SK-N-SH (cell line): ENCODE results near the gene LDLRAP1. TPM values are rescaled to one million over a fixed set of nuclear protein-coding genes. Genes with fewer than 3 reads are reported as not detected.

Experiments used
- CTCF ChIA-PET: fragments of 300-600, 350-600 bp; formaldehyde crosslinking; extraction: SDS; loops from one replicate; lab custom pipeline; 2021; lab: Yijun Ruan, JAX
- POLR2A ChIA-PET: fragments of 350-600 bp; sonication (Branson Sonifier 250); formaldehyde crosslinking; extraction: SDS; loops from one replicate; lab custom pipeline; 2020; ENCODE audit warnings: antibody characterized with exemption, inconsistent platforms; lab: Yijun Ruan, JAX
- DNase-seq: peaks from one replicate; pipeline ENCODE4 v3.0.0; 2012
- H2AFZ ChIP-seq: fragments of 200-600 bp; sonication (generic); 2 replicates; pipeline ENCODE4 v1.8.1; 2016; ENCODE audit warnings: antibody characterized with exemption, mild to moderate bottlenecking, low read depth
- H3F3A ChIP-seq: fragments of 200-600 bp; sonication (generic); replicated peaks from 2 replicates; pipeline ENCODE3; 2016; ENCODE audit warnings: antibody characterized with exemption, mild to moderate bottlenecking; ENCODE audit not compliant: insufficient read depth
- H3K27ac ChIP-seq, 2 experiments: fragments of 200-500 bp in 1 of 2; fragments of 200-600 bp in 1 of 2; sonication (Bioruptor generic) in 1 of 2; sonication (generic), shearing (Covaris generic) in 1 of 2; 2 replicates each; pipeline versions ENCODE4 v1.5.1 to v1.6.1; 2014 to 2016; ENCODE audit warnings: low read depth in 2 of 2, inconsistent platforms in 1 of 2, low read length in 1 of 2, mild to moderate bottlenecking in 1 of 2, mixed read lengths in 1 of 2
- H3K27me3 ChIP-seq: fragments of 200-600 bp; sonication (generic), shearing (Covaris generic); 2 replicates; pipeline ENCODE4 v1.6.1; 2016; ENCODE audit warnings: mixed run types; ENCODE audit not compliant: insufficient read depth
- H3K36me3 ChIP-seq, 2 experiments: fragments of 200-500 bp in 1 of 2; fragments of 200-600 bp in 1 of 2; sonication (Bioruptor generic) in 1 of 2; sonication (generic) in 1 of 2; replicated peaks in 1 of 2; 2 replicates each; pipeline versions ENCODE3 to v1.5.1; 2014 to 2016; ENCODE audit warnings: low read length in 1 of 2, mild to moderate bottlenecking in 1 of 2; ENCODE audit not compliant: insufficient read depth in 2 of 2, control insufficient read depth in 1 of 2
- H3K4me1 ChIP-seq, 2 experiments: fragments of 200-500 bp in 1 of 2; fragments of 200-600 bp in 1 of 2; sonication (Bioruptor generic) in 1 of 2; sonication (generic), shearing (Covaris generic) in 1 of 2; 2 replicates each; pipeline versions ENCODE4 v1.5.1 to v1.6.1; 2014 to 2016; ENCODE audit warnings: low read depth in 1 of 2, low read length in 1 of 2, mixed run types in 1 of 2; ENCODE audit not compliant: insufficient read depth in 2 of 2, control insufficient read depth in 1 of 2
- H3K4me2 ChIP-seq: fragments of 200-600 bp; sonication (generic), shearing (Covaris generic); 2 replicates; pipeline ENCODE4 v1.6.1; 2017; ENCODE audit warnings: mixed run types
- H3K4me3 ChIP-seq, 2 experiments: fragments of 200-500 bp in 1 of 2; fragments of 200-600 bp in 1 of 2; sonication (Bioruptor generic) in 1 of 2; sonication (generic), shearing (Covaris generic) in 1 of 2; 2 replicates each; pipeline versions ENCODE4 v1.5.1 to v1.8.1; 2014 to 2016; ENCODE audit warnings: low read depth in 2 of 2, inconsistent platforms in 1 of 2, low read length in 1 of 2, mild to moderate bottlenecking in 1 of 2, mixed read lengths in 1 of 2, moderate library complexity in 1 of 2
- H3K79me2 ChIP-seq: fragments of 200-600 bp; sonication (generic); 2 replicates; pipeline ENCODE4 v1.8.1; 2017; ENCODE audit warnings: mild to moderate bottlenecking; ENCODE audit not compliant: insufficient read depth
- H3K9ac ChIP-seq: fragments of 200-600 bp; sonication (generic); 2 replicates; pipeline ENCODE4 v1.6.1; 2017; ENCODE audit warnings: mixed run types
- H3K9me2 ChIP-seq: fragments of 200-600 bp; sonication (generic); 2 replicates; pipeline ENCODE4 v1.6.1; 2017; ENCODE audit warnings: mixed run types
- H3K9me3 ChIP-seq: fragments of 200-600 bp; sonication (generic); 2 replicates; pipeline ENCODE4 v1.6.1; 2017; ENCODE audit warnings: mixed run types, mild to moderate bottlenecking, moderate library complexity
- H4K20me1 ChIP-seq: fragments of 200-600 bp; sonication (generic); 2 replicates; pipeline ENCODE4 v1.6.1; 2017; ENCODE audit warnings: mild to moderate bottlenecking, mixed run types; ENCODE audit not compliant: insufficient read depth
- EZH2phosphoT487 ChIP-seq: fragments of 200-600 bp; sonication (generic); IDR thresholded peaks from 2 replicates; pipeline ENCODE4 v1.6.1; 2017; ENCODE audit warnings: low read depth, mixed run types, mild to moderate bottlenecking, antibody characterized with exemption, moderate library complexity, borderline replicate concordance
- FOSL2 ChIP-seq: IDR thresholded peaks from 2 replicates; pipeline ENCODE4 v1.4.0; 2012; ENCODE audit warnings: low read depth, mild to moderate bottlenecking, moderate library complexity, borderline replicate concordance
- FOXJ3 ChIP-seq: sonication (generic); formaldehyde crosslinking; IDR thresholded peaks from 2 replicates; pipeline ENCODE4 v1.5.1; 2020; ENCODE audit warnings: mild to moderate bottlenecking, missing genetic modification reagents
- JUND ChIP-seq: IDR thresholded peaks from 2 replicates; pipeline ENCODE4 v1.4.0; 2012
- MXI1 ChIP-seq: IDR thresholded peaks from 2 replicates; pipeline ENCODE4 v1.6.1; 2012; ENCODE audit warnings: mild to moderate bottlenecking, low read depth, low read length, improper control_type of control experiment
- NFIC ChIP-seq: IDR thresholded peaks from 2 replicates; pipeline ENCODE4 v1.4.0; 2012; ENCODE audit warnings: borderline replicate concordance
- NRF1 ChIP-seq: IDR thresholded peaks from 2 replicates; pipeline ENCODE4 v1.6.1; 2012; ENCODE audit warnings: low read depth, mild to moderate bottlenecking, low read length
- POLR2AphosphoS5 ChIP-seq: IDR thresholded peaks from 2 replicates; pipeline ENCODE4 v1.6.1; 2012; ENCODE audit warnings: low read depth, low read length
- RAD21 ChIP-seq: IDR thresholded peaks from 2 replicates; pipeline ENCODE4 v1.6.1; 2012; ENCODE audit warnings: mild to moderate bottlenecking, low read length
- RCOR1 ChIP-seq: fragments of 150-350 bp; IDR thresholded peaks from 2 replicates; pipeline ENCODE4 v1.6.1; 2017; ENCODE audit warnings: antibody characterized with exemption, low read length
- RFX5 ChIP-seq: IDR thresholded peaks from 2 replicates; pipeline ENCODE4 v1.6.1; 2012; ENCODE audit warnings: mild to moderate bottlenecking, improper control_type of control experiment, low read length
- SIN3A ChIP-seq: IDR thresholded peaks from 2 replicates; pipeline ENCODE4 v1.6.1; 2012; ENCODE audit warnings: low read depth, mild to moderate bottlenecking, low read length, moderate library complexity, borderline replicate concordance
- SMC3 ChIP-seq: IDR thresholded peaks from 2 replicates; pipeline ENCODE4 v1.6.1; 2012; ENCODE audit warnings: low read depth, low read length, improper control_type of control experiment
- TCF12 ChIP-seq: IDR thresholded peaks from 2 replicates; pipeline ENCODE4 v1.4.0; 2012
- YY1 ChIP-seq: IDR thresholded peaks from 2 replicates; pipeline ENCODE4 v1.4.0; 2012; ENCODE audit warnings: low read depth, mild to moderate bottlenecking
- WGBS: methylation state at CpG from one replicate; pipeline ENCODE4 v1.1.6; 2017; ENCODE audit warnings: low lambda C conversion rate; 5-methylcytosine and 5-hydroxymethylcytosine counted together
- polyA plus RNA-seq, 3 experiments: library from polyadenylated mRNA; depleted of rRNA; stranded (reverse); fragments of >200 nt; gene quantifications; 2 replicates each; pipeline ENCODE4 v1.2.3, GENCODE V29; 2012
- TF ChIP-seq, protein P1 (sequence below): IDR thresholded peaks from 2 replicates; pipeline ENCODE4; 2012
- TF ChIP-seq, protein P2 (sequence below): IDR thresholded peaks from 2 replicates; pipeline ENCODE4 v1.6.1; 2012; ENCODE audit warnings: mild to moderate bottlenecking, low read depth, low read length, moderate library complexity
- TF ChIP-seq, protein P3 (sequence below): IDR thresholded peaks from 2 replicates; pipeline ENCODE4 v1.4.0; 2012; ENCODE audit warnings: low read depth, borderline replicate concordance
- TF ChIP-seq, protein P4 (sequence below): fragments of 150-350 bp; IDR thresholded peaks from 2 replicates; pipeline ENCODE4 v1.6.1; 2017; ENCODE audit warnings: antibody characterized with exemption, low read length, low read depth, borderline replicate concordance
- TF ChIP-seq, protein P5 (sequence below): fragments of 150-350 bp; IDR thresholded peaks from 2 replicates; pipeline ENCODE4 v1.6.1; 2016; ENCODE audit warnings: mild to moderate bottlenecking, low read depth, low read length

Gene LDLRAP1
- polyA plus RNA-seq, 1 of the 3 experiments (the other 2 are of a cell fraction): 19.1 TPM

DNA sequence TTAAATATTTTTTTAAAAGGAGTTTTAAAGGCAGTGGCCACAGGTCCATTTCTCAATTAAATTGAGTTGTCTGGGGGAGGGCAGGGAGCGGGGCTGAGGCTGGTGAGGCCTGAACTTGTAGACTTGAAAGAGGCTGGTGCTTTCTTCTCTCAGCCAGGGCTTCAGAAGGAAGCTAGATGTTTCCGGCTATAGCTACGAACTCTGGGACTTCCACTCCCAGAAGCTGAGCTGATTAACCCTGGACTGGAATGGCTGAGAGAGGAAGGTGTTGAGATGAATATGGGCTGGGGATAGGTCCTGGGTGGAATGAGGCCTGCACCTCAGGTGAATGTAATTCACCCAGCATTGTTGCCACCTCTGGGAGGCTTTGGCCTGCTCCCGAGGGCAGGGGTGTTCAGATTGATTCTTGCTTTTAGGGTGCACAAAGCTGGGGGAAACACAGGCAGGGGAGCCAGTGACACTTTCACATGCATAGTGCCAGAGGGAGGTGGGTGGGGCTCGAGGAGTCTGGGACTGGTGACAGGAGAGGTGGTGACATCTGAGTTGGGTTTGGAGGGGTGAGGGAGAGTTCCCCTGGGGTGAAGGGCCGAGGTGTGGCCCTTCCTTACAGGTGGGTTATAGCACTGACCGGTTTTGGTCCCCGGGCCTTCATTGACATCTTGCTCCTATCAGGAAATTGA, 18.2 kb downstream of the LDLRAP1 start:
- TF ChIP-seq EZH2phosphoT487 (no peak), RFX5 (no peak), FOSL2 (no peak), RAD21 (no peak), SIN3A (no peak), RCOR1 (no peak), SMC3 (no peak), MXI1 (no peak), POLR2AphosphoS5 (no peak), FOXJ3 (CRISPR knock-in tag) (no peak), NFIC (no peak), TCF12 (no peak), JUND (no peak), NRF1 (no peak), YY1 (no peak)
- TF ChIP-seq, protein P1, sequence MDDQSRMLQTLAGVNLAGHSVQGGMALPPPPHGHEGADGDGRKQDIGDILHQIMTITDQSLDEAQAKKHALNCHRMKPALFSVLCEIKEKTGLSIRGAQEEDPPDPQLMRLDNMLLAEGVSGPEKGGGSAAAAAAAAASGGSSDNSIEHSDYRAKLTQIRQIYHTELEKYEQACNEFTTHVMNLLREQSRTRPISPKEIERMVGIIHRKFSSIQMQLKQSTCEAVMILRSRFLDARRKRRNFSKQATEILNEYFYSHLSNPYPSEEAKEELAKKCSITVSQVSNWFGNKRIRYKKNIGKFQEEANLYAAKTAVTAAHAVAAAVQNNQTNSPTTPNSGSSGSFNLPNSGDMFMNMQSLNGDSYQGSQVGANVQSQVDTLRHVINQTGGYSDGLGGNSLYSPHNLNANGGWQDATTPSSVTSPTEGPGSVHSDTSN: no peak
- TF ChIP-seq, protein P2, sequence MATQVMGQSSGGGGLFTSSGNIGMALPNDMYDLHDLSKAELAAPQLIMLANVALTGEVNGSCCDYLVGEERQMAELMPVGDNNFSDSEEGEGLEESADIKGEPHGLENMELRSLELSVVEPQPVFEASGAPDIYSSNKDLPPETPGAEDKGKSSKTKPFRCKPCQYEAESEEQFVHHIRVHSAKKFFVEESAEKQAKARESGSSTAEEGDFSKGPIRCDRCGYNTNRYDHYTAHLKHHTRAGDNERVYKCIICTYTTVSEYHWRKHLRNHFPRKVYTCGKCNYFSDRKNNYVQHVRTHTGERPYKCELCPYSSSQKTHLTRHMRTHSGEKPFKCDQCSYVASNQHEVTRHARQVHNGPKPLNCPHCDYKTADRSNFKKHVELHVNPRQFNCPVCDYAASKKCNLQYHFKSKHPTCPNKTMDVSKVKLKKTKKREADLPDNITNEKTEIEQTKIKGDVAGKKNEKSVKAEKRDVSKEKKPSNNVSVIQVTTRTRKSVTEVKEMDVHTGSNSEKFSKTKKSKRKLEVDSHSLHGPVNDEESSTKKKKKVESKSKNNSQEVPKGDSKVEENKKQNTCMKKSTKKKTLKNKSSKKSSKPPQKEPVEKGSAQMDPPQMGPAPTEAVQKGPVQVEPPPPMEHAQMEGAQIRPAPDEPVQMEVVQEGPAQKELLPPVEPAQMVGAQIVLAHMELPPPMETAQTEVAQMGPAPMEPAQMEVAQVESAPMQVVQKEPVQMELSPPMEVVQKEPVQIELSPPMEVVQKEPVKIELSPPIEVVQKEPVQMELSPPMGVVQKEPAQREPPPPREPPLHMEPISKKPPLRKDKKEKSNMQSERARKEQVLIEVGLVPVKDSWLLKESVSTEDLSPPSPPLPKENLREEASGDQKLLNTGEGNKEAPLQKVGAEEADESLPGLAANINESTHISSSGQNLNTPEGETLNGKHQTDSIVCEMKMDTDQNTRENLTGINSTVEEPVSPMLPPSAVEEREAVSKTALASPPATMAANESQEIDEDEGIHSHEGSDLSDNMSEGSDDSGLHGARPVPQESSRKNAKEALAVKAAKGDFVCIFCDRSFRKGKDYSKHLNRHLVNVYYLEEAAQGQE: no peak
- TF ChIP-seq, protein P3, sequence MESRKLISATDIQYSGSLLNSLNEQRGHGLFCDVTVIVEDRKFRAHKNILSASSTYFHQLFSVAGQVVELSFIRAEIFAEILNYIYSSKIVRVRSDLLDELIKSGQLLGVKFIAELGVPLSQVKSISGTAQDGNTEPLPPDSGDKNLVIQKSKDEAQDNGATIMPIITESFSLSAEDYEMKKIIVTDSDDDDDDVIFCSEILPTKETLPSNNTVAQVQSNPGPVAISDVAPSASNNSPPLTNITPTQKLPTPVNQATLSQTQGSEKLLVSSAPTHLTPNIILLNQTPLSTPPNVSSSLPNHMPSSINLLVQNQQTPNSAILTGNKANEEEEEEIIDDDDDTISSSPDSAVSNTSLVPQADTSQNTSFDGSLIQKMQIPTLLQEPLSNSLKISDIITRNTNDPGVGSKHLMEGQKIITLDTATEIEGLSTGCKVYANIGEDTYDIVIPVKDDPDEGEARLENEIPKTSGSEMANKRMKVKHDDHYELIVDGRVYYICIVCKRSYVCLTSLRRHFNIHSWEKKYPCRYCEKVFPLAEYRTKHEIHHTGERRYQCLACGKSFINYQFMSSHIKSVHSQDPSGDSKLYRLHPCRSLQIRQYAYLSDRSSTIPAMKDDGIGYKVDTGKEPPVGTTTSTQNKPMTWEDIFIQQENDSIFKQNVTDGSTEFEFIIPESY: no peak
- TF ChIP-seq, protein P4, sequence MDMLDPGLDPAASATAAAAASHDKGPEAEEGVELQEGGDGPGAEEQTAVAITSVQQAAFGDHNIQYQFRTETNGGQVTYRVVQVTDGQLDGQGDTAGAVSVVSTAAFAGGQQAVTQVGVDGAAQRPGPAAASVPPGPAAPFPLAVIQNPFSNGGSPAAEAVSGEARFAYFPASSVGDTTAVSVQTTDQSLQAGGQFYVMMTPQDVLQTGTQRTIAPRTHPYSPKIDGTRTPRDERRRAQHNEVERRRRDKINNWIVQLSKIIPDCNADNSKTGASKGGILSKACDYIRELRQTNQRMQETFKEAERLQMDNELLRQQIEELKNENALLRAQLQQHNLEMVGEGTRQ: no peak
- TF ChIP-seq, protein P5, sequence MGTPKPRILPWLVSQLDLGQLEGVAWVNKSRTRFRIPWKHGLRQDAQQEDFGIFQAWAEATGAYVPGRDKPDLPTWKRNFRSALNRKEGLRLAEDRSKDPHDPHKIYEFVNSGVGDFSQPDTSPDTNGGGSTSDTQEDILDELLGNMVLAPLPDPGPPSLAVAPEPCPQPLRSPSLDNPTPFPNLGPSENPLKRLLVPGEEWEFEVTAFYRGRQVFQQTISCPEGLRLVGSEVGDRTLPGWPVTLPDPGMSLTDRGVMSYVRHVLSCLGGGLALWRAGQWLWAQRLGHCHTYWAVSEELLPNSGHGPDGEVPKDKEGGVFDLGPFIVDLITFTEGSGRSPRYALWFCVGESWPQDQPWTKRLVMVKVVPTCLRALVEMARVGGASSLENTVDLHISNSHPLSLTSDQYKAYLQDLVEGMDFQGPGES: no peak
- peaks cover 4% of the 10 kb centered on the region; the same call in 1 of the 2 replicates for H4K20me1 ChIP-seq
- no peak overlapping the region for H3K27ac ChIP-seq
- no peak overlapping the region for H3K4me3 ChIP-seq
- no peak overlapping the region for H3K9ac ChIP-seq
- H3K36me3 ChIP-seq: peaks cover 0 to 13% of the 10 kb centered on the region in 2 experiments
- 91% methylated on average over 8 of the region's 8 CpGs for WGBS
- H2AFZ ChIP-seq: no peak overlapping the region
- H3K4me1 ChIP-seq: peaks cover 0 to 15% of the 10 kb centered on the region in 2 experiments; a peak in 1 of 4 replicates
- ChIA-PET POLR2A (no interaction called here), CTCF (interaction anchor here (1.2 kb wide), 2 partner anchors 11 kb away, joined by 3 to 8 read pairs; no protein-coding TSS in a partner anchor)
- no peak for DNase-seq
- no peaks in the 10 kb centered on the region for H3K27me3 ChIP-seq
- H3F3A ChIP-seq: no peaks in the 10 kb centered on the region
- no peaks in the 10 kb centered on the region for H3K9me2 ChIP-seq
- H3K4me2 ChIP-seq: no peak overlapping the region
- H3K9me3 ChIP-seq: no peaks in the 10 kb centered on the region
- H3K79me2 ChIP-seq: no peaks in the 10 kb centered on the region
